Activated CD8-positive, alpha-beta T cell treated with anti-CD3 and anti-CD28 coated beads, Interleukin-2, amount 10 ng/mL, durations not matched to agents 7 days and 5 days (primary cell): Measurements from ENCODE around the gene IFNA16. TPM values are rescaled to one million over a fixed set of nuclear protein-coding genes. Genes with fewer than 3 reads are reported as not detected.
"Not testable (repeated sequence)": the region's sequence is repeated elsewhere in the genome, so short reads cannot be mapped to it uniquely, and the experiment has no call there.

Experiments used
- ATAC-seq: fragments of 150-1000 bp; cut with Tn5 transposase; one replicate; pipeline ENCODE4 v1.10.0; 2021; ENCODE audit warnings: moderate library complexity
- CTCF ChIA-PET: fragments of 350-600 bp; sonication (Branson Sonifier 250); formaldehyde crosslinking; loops from one replicate; lab custom pipeline; 2021; ENCODE audit warnings: antibody characterized with exemption; lab: Charles Lee
- POLR2A ChIA-PET: fragments of 350-600 bp; sonication (Branson Sonifier 250); formaldehyde crosslinking; loops from one replicate; lab custom pipeline; 2021; ENCODE audit warnings: antibody characterized with exemption; lab: Charles Lee
- DNase-seq: peaks from one replicate; pipeline ENCODE4 v3.0.0-alpha.2; 2020
- H3K27ac Mint-ChIP-seq: one replicate; pipeline ENCODE4 v1.8.0; 2021; ENCODE audit warnings: mild to moderate bottlenecking, mixed read lengths
- H3K27me3 Mint-ChIP-seq: one replicate; pipeline ENCODE4 v1.8.0; 2021; ENCODE audit warnings: low read depth, mixed read lengths
- H3K36me3 Mint-ChIP-seq: one replicate; pipeline ENCODE4 v1.8.0; 2021; ENCODE audit warnings: low read depth, mixed read lengths
- H3K4me1 Mint-ChIP-seq: one replicate; pipeline ENCODE4 v1.8.0; 2021; ENCODE audit warnings: low read depth, mixed read lengths
- H3K4me3 Mint-ChIP-seq: one replicate; pipeline ENCODE4 v1.8.0; 2021; ENCODE audit warnings: mild to moderate bottlenecking, mixed read lengths
- H3K9me3 Mint-ChIP-seq: one replicate; pipeline ENCODE4 v1.8.0; 2022; ENCODE audit warnings: mixed read lengths; ENCODE audit not compliant: insufficient read depth
- total RNA-seq, 2 experiments: library from RNA; stranded (reverse); gene quantifications; one replicate each; pipeline ENCODE4 v1.2.3, GENCODE V29; 2021

IFNA16 gene
- total RNA-seq, 2 experiments from 2014 or later: not detected

- H3K9me3 Mint-ChIP-seq, H3K27ac Mint-ChIP-seq, H3K4me1 Mint-ChIP-seq, H3K36me3 Mint-ChIP-seq, POLR2A ChIA-PET: not testable (repeated sequence)
- ATAC-seq: peak; percentile 94
- peaks cover 19% of the 10 kb centered on the region for H3K27me3 Mint-ChIP-seq
- CTCF ChIA-PET: interaction anchor here (0.6 to 2.7 kb wide), 52 partner anchors 9 to 883 kb away, joined by 3 to 26 read pairs (median 5); partner anchors contain the start of genes IFNA14 and KLHL9
- DNase-seq: peak; percentile 69
- H3K4me3 Mint-ChIP-seq: peak overlapping the region; percentile 33
Measured at GRCh38 chr9:21194867-21195776, 22.0 kb downstream of the IFNA16 start.

- ATAC-seq, H3K9me3 Mint-ChIP-seq, H3K36me3 Mint-ChIP-seq, H3K27ac Mint-ChIP-seq, CTCF ChIA-PET, H3K4me3 Mint-ChIP-seq, POLR2A ChIA-PET, DNase-seq: not testable (repeated sequence)
- Mint-ChIP-seq H3K4me1 (peaks cover 10% of the 10 kb centered on the region), H3K27me3 (peaks cover 13% of the 10 kb centered on the region)
Measured at GRCh38 chr9:21187487-21187886, 29.6 kb downstream of the IFNA16 start, which contains the start of gene IFNA4. IFNA4 (minus strand) TSS chr9:21187587; CDS start chr9:21187531, 56 bp downstream.

GRCh38 chr9:21182810-21183736 is 34.0 kb downstream of the IFNA16 start:
- peak; percentile 90 for ATAC-seq
- H3K36me3 Mint-ChIP-seq, POLR2A ChIA-PET, H3K4me3 Mint-ChIP-seq, H3K27ac Mint-ChIP-seq, H3K9me3 Mint-ChIP-seq: not testable (repeated sequence)
- peak; percentile 50 for DNase-seq
- Mint-ChIP-seq H3K4me1 (peaks cover 10% of the 10 kb centered on the region), H3K27me3 (peaks cover 13% of the 10 kb centered on the region)
- CTCF ChIA-PET: interaction anchor here (0.6 to 2.8 kb wide), 47 partner anchors 9 to 605 kb away, joined by 3 to 26 read pairs (median 4); partner anchors contain the start of gene IFNA8

- H3K4me3 Mint-ChIP-seq: no peak overlapping the region
- DNase-seq (no peak), ATAC-seq (no peak)
- ChIA-PET CTCF (interaction anchor here (0.7 to 3.0 kb wide), 8 partner anchors 8 to 260 kb away, joined by 3 to 24 read pairs (median 4); no protein-coding TSS in a partner anchor), POLR2A (no interaction called here)
- peaks cover 23% of the 10 kb centered on the region for H3K27me3 Mint-ChIP-seq
- no peaks in the 10 kb centered on the region for H3K36me3 Mint-ChIP-seq
- H3K27ac Mint-ChIP-seq: no peak overlapping the region
- H3K9me3 Mint-ChIP-seq: no peaks in the 10 kb centered on the region
- H3K4me1 Mint-ChIP-seq: no peaks in the 10 kb centered on the region
Measured at GRCh38 chr9:21174671-21175070, 42.4 kb downstream of the IFNA16 start.

- ATAC-seq (no peak), DNase-seq (no peak)
- POLR2A ChIA-PET: no interaction called here
- Mint-ChIP-seq H3K27ac (no peak overlapping the region), H3K9me3 (no peaks in the 10 kb centered on the region), H3K4me1 (no peaks in the 10 kb centered on the region), H3K36me3 (peaks cover 2% of the 10 kb centered on the region), H3K4me3 (no peak overlapping the region), H3K27me3 (peaks cover 14% of the 10 kb centered on the region)
- CTCF ChIA-PET: no interaction called here
Measured at GRCh38 chr9:21172156-21172555, 45.0 kb downstream of the IFNA16 start.

GRCh38 chr9:21171351-21171750 is 45.8 kb downstream of the IFNA16 start:
- Mint-ChIP-seq H3K9me3 (no peaks in the 10 kb centered on the region), H3K27me3 (peaks cover 11% of the 10 kb centered on the region), H3K27ac (no peak overlapping the region), H3K4me1 (no peaks in the 10 kb centered on the region), H3K36me3 (peaks cover 2% of the 10 kb centered on the region), H3K4me3 (no peak overlapping the region)
- ATAC-seq (no peak), DNase-seq (no peak)
- ChIA-PET POLR2A (no interaction called here), CTCF (no interaction called here)

- H3K4me3 Mint-ChIP-seq, DNase-seq, H3K27me3 Mint-ChIP-seq, POLR2A ChIA-PET, H3K9me3 Mint-ChIP-seq, H3K27ac Mint-ChIP-seq, ATAC-seq: not testable (repeated sequence)
- peaks cover 18% of the 10 kb centered on the region for H3K4me1 Mint-ChIP-seq
- CTCF ChIA-PET: interaction anchor here (1.2 to 1.8 kb wide), 3 partner anchors 13 to 229 kb away, joined by 4 to 6 read pairs (median 5); no protein-coding TSS in a partner anchor
- peaks cover 12% of the 10 kb centered on the region for H3K36me3 Mint-ChIP-seq
Measured at GRCh38 chr9:21166560-21166959, 50.6 kb downstream of the IFNA16 start, which contains the start of gene IFNA21. IFNA21 (minus strand) TSS chr9:21166660; CDS start chr9:21166612, 48 bp downstream.

Other genes starting within 250 kb of the IFNA16 start
- 10 to 100 TPM; 13.3 to 13.9 TPM for gene HACD4, start 185.7 kb downstream of the IFNA16 start, total RNA-seq
- not detected for gene IFNB1, start 139.4 kb downstream of the IFNA16 start, total RNA-seq
- not detected for gene IFNW1, start 75.5 kb downstream of the IFNA16 start, total RNA-seq
- not detected for gene IFNA21, start 50.7 kb downstream of the IFNA16 start, total RNA-seq
- gene IFNA4, start 29.7 kb downstream of the IFNA16 start, total RNA-seq: not detected
- gene IFNA7, start 15.1 kb downstream of the IFNA16 start, total RNA-seq: not detected
- gene IFNA10, start 10.2 kb downstream of the IFNA16 start, total RNA-seq: not detected
- not detected for gene IFNA17, start 10.9 kb upstream of the IFNA16 start, total RNA-seq
- not detected for gene IFNA14, start 22.7 kb upstream of the IFNA16 start, total RNA-seq
- gene IFNA5, start 88.0 kb upstream of the IFNA16 start, total RNA-seq: not detected
- 10 to 100 TPM; 17.9 to 18.8 TPM for gene KLHL9, start 118.1 kb upstream of the IFNA16 start, total RNA-seq
- gene IFNA6, start 133.6 kb upstream of the IFNA16 start, total RNA-seq: not detected
- not detected for gene IFNA13, start 150.7 kb upstream of the IFNA16 start, total RNA-seq
- not detected for gene IFNA2, start 168.1 kb upstream of the IFNA16 start, total RNA-seq
- gene IFNA8, start 191.8 kb upstream of the IFNA16 start, total RNA-seq: not detected
- gene IFNA1, start 223.1 kb upstream of the IFNA16 start, total RNA-seq: not detected